Progenitor cell of endocrine pancreas (in vitro differentiated cells): Measurements from ENCODE around the gene CLASRP. TPM values are rescaled to one million over a fixed set of nuclear protein-coding genes. Genes with fewer than 3 reads are reported as not detected.

Source experiments
- DNase-seq: peaks from one replicate; pipeline ENCODE4 v3.0.0; 2021; ENCODE audit warnings: low spot score; ENCODE audit not compliant: unreplicated experiment
- H3K27ac Mint-ChIP-seq: 2 replicates; pipeline ENCODE4 v1.8.0; 2021; ENCODE audit warnings: mild to moderate bottlenecking, moderate library complexity, mixed read lengths
- H3K27me3 Mint-ChIP-seq: 2 replicates; pipeline ENCODE4 v1.8.0; 2021; ENCODE audit warnings: mixed read lengths
- H3K36me3 Mint-ChIP-seq: 2 replicates; pipeline ENCODE4 v1.8.0; 2022; ENCODE audit warnings: mixed read lengths; ENCODE audit not compliant: insufficient read depth
- H3K4me1 Mint-ChIP-seq: 2 replicates; pipeline ENCODE4 v1.8.0; 2021; ENCODE audit warnings: low read depth, mixed read lengths
- H3K4me3 Mint-ChIP-seq: 2 replicates; pipeline ENCODE4 v1.8.0; 2021; ENCODE audit warnings: low read depth, mild to moderate bottlenecking, moderate library complexity, mixed read lengths
- H3K9me3 Mint-ChIP-seq: 2 replicates; pipeline ENCODE4 v1.8.0; 2021; ENCODE audit warnings: low read depth, mixed read lengths
- total RNA-seq: library from RNA; stranded (reverse); gene quantifications from 2 replicates; pipeline ENCODE4 v1.2.1, GENCODE V29; 2021
- TF ChIP-seq, protein P1 (sequence below): fragments of 200-600 bp; sonication (generic); IDR thresholded peaks from one replicate; pipeline ENCODE4 v1.5.0; 2021; ENCODE audit warnings: antibody characterized with exemption, mild to moderate bottlenecking; ENCODE audit not compliant: unreplicated experiment

Gene CLASRP
- total RNA-seq, 1 donor from 2014 or later: 111 TPM

GRCh38 chr19:45057444-45057843, 18.6 kb downstream of the CLASRP start:
- TF ChIP-seq, protein P1, sequence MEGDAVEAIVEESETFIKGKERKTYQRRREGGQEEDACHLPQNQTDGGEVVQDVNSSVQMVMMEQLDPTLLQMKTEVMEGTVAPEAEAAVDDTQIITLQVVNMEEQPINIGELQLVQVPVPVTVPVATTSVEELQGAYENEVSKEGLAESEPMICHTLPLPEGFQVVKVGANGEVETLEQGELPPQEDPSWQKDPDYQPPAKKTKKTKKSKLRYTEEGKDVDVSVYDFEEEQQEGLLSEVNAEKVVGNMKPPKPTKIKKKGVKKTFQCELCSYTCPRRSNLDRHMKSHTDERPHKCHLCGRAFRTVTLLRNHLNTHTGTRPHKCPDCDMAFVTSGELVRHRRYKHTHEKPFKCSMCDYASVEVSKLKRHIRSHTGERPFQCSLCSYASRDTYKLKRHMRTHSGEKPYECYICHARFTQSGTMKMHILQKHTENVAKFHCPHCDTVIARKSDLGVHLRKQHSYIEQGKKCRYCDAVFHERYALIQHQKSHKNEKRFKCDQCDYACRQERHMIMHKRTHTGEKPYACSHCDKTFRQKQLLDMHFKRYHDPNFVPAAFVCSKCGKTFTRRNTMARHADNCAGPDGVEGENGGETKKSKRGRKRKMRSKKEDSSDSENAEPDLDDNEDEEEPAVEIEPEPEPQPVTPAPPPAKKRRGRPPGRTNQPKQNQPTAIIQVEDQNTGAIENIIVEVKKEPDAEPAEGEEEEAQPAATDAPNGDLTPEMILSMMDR: no peak
- Mint-ChIP-seq H3K36me3 (peaks cover 27% of the 10 kb centered on the region), H3K27me3 (no peaks in the 10 kb centered on the region), H3K9me3 (no peaks in the 10 kb centered on the region), H3K4me3 (no peak overlapping the region), H3K27ac (no peak overlapping the region), H3K4me1 (no peaks in the 10 kb centered on the region)
- no peak for DNase-seq

GRCh38 chr19:45058622-45059159, 19.8 kb downstream of the CLASRP start:
- Mint-ChIP-seq H3K4me3 (no peak overlapping the region), H3K27me3 (no peaks in the 10 kb centered on the region), H3K27ac (no peak overlapping the region), H3K4me1 (no peaks in the 10 kb centered on the region), H3K9me3 (no peaks in the 10 kb centered on the region), H3K36me3 (peaks cover 30% of the 10 kb centered on the region)
- TF ChIP-seq, protein P1: no peak
- DNase-seq: no peak

DNA sequence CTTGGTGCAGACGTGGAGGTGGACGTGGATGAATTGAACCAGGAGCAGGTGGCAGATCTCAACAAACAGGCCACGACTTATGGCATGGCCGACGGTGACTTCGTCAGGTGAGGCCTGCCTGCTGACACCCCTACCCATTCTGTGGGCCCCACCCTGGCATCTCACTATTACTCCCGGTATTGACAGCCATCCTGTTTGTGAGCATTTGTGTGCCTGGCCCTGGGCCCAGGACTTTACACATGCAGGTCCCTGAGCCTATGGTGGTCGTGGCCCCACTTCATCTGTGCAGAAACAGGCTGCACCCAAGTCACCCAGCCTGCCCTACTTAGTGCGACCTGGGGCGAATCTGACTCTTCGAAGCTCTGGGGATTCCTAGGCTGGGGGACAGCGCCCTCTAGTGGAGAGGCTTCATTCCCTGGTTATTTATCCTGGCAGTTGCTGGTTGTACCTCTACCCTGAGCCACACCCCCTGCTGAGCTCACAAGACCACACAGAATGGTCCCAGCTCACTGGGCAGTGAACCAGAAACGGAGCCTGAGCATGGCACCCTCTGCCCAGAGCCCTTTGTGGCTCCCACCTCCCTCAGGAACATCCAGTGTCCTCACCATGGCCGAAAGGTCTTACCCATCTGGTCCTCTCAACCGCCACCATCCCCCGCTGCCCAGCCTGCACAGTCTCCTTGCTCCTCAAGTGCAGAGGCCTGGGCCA, 20.6 kb downstream of the CLASRP start:
- peak overlapping the region; percentile 83 for H3K27ac Mint-ChIP-seq
- no peaks in the 10 kb centered on the region for H3K4me1 Mint-ChIP-seq
- TF ChIP-seq, protein P1: peak; percentile 92
- peak; percentile 82 for DNase-seq
- H3K4me3 Mint-ChIP-seq: no peak overlapping the region
- no peaks in the 10 kb centered on the region for H3K27me3 Mint-ChIP-seq
- peaks cover 28% of the 10 kb centered on the region for H3K36me3 Mint-ChIP-seq
- no peaks in the 10 kb centered on the region for H3K9me3 Mint-ChIP-seq

DNA sequence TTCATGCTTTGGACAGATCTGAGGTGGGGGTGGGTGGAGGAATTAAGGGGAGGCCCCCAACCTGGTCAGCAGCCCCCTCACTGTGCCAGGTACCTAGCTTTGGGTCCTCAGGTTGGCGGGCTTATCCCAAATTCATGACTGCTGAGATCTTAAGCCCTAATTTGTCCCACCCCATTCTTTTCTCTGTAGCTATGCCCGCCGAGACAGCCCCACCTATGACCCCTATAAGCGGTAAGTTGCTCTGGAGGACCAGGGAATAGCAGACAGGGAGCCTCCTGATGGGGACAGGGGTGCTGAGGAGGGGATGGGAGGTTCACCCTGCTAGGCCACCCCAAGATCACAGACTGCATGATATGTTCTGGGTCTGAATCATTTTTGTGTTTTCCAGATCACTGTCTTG, 23.1 kb downstream of the CLASRP start:
- DNase-seq: no peak
- Mint-ChIP-seq H3K27ac (no peak overlapping the region), H3K4me1 (no peaks in the 10 kb centered on the region), H3K36me3 (peaks cover 25% of the 10 kb centered on the region), H3K4me3 (no peak overlapping the region), H3K9me3 (no peaks in the 10 kb centered on the region), H3K27me3 (no peaks in the 10 kb centered on the region)
- TF ChIP-seq, protein P1: no peak

- TF ChIP-seq, protein P1: no peak
- Mint-ChIP-seq H3K27ac (no peak overlapping the region), H3K36me3 (peaks cover 17% of the 10 kb centered on the region), H3K4me1 (no peaks in the 10 kb centered on the region), H3K27me3 (no peaks in the 10 kb centered on the region), H3K4me3 (no peak overlapping the region), H3K9me3 (no peaks in the 10 kb centered on the region)
- DNase-seq: no peak
These were observed 25.3 kb downstream of the CLASRP start for GRCh38 chr19:45063851-45064801.
